CD4-positive, alpha-beta T cell treated with Interleukin-17A for 4 hours (primary cell): ENCODE measurements around the gene ZSWIM6.
"Not testable (repeated sequence)": the region's sequence is repeated elsewhere in the genome, so short reads cannot be mapped to it uniquely, and the experiment has no call there.

ENCODE experiments used
- DNase-seq: peaks from one replicate; pipeline ENCODE4 v3.0.0-alpha.2; 2020; ENCODE audit warnings: mixed read lengths

ZSWIM6 gene

DNA sequence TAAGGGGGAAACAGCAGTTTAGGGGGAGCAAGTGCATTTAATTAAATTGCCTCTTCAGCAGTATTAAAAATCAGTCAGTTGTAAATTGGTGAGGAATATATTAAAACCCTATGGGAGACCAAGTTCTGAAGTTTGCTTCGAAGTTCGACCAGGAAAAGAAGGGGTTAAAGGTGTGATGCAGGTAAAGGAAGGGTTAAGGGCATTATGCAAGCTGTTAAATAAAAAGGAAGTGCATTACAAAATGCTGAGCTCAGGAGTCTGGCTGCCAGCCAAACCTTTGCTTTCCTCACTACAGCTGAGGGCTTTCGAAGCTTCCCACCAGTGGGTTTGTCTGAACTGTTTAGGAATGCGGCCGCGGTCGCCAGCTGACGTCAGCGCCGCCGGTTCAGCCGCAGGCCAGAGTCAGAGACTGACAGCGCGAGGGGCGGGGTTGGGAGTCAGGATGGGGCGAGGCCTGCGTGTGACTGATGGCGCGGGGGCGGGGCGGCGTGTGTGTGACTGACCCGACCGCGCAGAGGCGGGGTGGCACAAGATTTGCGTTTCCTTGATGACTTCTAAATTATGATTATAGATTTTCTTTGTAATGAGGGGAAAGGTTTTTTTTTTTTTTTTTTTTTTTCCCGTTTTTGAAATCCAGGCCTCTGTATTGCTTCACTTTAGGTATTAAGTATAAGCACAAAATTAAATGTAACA is 76.6 kb downstream of the ZSWIM6 start:
- DNase-seq: peak; percentile 98

DNA sequence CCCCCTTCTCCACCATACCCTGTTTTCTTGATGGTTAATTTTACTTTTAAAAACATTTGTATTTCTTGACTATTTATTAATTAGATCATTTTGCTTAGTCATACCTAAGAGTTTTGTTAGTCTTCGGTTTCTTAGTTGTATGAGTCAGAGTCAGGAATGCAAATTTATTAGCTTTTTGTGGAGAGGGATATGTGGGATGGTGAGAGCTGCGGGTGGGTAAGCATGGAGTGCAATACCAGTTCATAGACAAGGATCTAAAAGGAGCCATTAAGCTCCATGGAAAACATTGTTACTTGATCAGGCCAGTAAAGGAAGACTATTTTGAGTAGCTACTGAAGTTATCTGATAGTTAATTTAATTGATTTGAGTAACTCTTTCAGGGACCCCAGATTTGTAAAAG is 77.5 kb downstream of the ZSWIM6 start:
- no peak for DNase-seq

- DNase-seq: no peak
Observed at GRCh38 chr5:61410811-61411210, 78.8 kb downstream of the ZSWIM6 start.

DNA sequence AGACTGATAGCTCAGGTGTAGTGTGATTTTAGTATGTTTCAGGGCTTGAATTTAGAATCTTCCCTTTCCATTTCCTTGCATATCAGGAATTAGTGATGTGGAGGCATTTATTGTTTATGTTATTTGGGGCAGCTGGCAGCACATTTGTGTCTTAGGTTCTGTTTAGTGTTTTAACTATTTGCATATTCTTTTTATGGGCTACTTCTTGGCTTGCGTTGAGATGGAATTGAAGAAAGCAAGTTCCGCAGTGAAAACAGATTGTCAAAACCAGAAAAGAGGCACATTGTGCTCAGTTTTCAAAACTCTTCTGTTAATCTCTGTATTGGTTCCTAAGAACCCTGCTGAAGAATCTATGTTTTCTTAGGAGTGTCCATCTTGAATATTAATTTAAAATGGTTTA is 80.3 kb downstream of the ZSWIM6 start:
- DNase-seq: no peak

DNA sequence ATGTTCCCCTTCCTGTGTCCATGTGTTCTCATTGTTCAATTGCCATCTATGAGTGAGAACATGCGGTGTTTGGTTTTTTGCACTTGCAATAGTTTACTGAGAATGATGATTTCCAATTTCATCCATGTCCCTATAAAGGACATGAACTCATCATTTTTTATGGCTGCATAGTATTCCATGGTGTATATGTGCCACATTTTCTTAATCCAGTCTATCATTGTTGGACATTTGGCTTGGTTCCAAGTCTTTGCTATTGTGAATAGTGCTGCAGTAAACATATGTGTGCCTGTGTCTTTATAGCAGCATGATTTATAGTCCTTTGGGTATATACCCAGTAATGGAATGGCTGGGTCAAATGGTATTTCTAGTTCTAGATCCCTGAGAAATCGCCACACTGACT is 81.1 kb downstream of the ZSWIM6 start:
- not testable (repeated sequence) for DNase-seq

GRCh38 chr5:61414806-61415205 is 82.7 kb downstream of the ZSWIM6 start:
- DNase-seq: no peak

- DNase-seq: no peak
Observed at GRCh38 chr5:61416010-61416409, 84.0 kb downstream of the ZSWIM6 start.

GRCh38 chr5:61416420-61416819 is 84.4 kb downstream of the ZSWIM6 start:
- no peak for DNase-seq

- no peak for DNase-seq
Observed at GRCh38 chr5:61417340-61417739, 85.3 kb downstream of the ZSWIM6 start.

GRCh38 chr5:61417851-61418250 is 85.8 kb downstream of the ZSWIM6 start:
- no peak for DNase-seq

- no peak for DNase-seq
Observed at GRCh38 chr5:61419106-61419505, 87.0 kb downstream of the ZSWIM6 start.

DNA sequence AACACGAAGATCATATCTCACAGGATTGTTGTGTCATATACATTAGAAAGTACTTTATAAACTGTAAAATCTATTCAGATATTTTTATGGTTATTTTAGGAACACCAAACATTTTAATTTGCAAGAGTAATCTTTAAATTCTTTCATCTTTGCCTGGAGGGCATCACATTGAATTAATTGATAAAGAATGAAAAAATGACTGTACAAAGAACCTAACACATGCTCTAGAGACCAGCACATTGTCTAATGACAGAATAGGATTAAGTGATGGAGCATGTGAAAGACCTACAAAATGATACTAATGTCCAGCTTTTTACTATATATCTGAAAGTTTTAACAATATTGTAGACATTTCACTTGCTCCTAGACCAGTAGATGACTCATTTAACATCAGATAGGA is 88.0 kb downstream of the ZSWIM6 start:
- no peak for DNase-seq

DNA sequence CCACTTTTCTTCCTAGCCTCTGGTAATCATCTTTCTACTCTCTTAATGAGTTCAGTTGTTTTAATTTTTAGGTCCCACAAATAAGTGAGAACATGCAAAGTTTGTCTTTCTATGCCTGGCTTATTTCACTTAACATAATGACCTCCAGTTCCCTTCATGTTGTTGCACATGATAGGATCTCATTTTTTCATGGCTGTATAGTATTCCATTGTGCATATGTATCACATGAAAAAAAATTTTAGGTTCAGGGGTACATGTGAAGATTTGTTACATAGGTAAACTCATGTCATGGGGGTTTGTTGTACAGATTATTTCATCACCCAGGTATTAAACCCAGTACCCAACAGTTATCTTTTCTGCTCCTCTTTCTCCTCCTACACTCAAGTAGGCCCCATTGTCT is 89.2 kb downstream of the ZSWIM6 start:
- DNase-seq: not testable (repeated sequence)

DNA sequence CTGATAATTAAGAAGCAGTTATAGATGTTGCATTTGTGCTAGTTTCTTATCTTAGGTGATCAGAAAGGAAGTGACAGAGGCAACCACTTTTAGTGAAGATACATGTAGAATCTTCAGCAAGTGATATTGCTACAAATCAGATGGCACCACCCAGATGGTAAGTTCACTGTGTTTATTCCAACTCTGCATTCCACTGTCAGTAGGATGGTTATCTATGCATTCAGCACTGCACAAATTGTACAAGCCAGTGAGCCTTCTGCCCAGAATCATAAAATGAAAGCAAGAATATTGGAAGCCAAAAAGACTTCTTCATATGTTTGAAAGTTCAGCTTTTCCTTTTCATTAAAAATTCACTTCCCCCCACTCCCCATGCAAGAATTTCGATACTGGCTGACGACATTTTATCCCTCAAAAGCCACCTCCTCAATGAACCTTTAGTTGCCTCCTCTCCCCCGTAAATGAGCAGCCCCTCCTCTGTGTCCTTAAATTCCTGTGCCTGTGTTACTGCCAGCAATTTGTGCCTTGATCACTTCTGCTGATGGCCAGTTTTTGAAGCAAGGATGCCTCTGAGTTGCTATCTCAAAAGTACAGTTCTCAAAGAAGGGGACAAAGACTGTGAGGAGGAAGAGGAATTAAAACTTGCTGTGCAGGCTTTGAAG is 91.6 kb downstream of the ZSWIM6 start:
- no peak for DNase-seq

- no peak for DNase-seq
Observed at GRCh38 chr5:61425918-61426317, 93.9 kb downstream of the ZSWIM6 start.

- no peak for DNase-seq
Observed at GRCh38 chr5:61429906-61430305, 97.8 kb downstream of the ZSWIM6 start.

DNA sequence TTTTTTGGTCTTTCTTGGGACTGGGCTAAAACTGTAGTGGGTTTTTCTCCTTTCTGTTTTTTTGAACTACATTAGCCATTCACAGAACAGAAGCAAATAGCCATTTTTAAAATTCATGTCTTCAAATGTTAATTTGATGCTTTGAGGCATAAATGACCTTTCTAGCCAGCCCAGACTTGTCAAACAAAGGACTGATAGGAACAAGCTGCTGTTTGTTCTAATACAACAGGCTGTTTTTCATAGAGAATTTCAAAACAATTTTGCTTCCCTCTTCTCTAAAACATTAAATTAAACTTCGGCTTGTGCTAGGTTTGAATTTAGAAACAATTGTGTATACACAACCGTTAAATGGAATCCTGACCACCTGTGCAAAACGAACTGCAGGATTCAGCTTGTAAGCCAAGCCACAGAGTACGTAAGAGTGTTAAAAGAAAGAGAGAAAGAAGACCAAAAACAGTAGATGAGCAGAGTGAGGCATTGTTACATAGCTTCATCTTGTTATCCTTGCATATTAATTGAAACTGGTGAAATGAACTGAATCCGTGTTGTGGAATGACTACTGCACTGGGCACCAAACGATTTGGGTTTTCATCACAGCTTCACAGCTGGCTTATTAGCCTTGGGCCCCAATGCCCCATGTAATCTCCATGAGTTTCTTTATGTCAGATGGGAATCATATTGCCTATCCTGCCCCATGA is 100.0 kb downstream of the ZSWIM6 start:
- DNase-seq: no peak

DNA sequence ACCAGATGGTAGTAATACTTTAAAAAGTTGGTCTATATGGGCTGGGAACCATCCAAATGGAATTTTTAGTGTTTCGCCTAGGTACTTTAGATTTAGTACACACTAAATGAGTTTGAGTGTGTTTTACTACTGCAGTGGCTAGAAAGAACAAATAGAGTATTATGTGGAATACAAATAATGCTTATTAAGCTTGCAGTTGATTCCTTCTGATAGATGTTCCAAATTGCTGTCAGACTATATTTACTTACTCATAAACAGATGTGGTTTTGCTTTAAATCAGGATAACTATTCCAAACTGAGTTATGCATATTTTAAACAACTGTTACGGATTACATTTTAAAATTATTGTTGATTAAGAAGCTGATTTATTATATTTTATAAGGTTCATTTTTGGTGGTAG is 103.3 kb downstream of the ZSWIM6 start:
- no peak for DNase-seq

- DNase-seq: no peak
Observed at GRCh38 chr5:61438298-61438970, 106.4 kb downstream of the ZSWIM6 start.

DNA sequence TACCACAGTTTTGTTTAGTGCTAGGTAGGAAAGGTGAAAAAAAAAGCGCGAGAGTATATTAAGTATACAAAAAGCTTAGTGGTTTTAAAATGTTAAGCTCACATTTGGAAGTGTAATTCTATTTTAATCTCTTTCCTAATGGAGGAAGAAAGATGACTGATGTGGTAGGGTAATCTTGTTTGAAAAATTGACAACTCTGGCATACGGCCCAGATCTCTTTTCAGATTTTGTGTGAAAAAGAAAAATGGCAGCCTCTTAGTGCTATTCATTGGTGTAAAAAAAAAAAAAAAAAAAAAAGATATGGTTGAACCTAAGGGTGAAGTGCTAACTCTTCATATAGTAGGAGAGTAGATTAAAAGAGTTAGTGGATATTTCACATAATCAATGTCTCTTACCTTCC is 108.0 kb downstream of the ZSWIM6 start:
- DNase-seq: no peak

DNA sequence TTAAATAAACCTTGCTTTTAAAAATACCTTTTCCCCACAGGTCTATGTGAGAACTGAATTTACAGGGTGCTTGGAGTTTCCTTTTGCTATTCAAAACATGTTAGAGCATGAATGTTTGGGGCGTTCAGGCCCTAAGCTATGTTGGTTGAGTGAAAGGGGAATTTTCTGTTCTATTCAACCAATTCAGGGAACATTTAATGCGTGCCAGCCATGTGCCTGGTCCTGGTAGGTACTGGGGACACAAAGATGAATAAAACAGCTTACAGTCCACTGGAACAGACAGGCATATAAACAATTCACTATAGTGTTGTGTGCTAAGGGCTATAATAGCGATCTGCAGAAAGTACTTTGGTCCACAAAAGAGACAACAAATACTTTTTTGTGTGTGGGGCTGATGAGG is 108.5 kb downstream of the ZSWIM6 start:
- no peak for DNase-seq

DNA sequence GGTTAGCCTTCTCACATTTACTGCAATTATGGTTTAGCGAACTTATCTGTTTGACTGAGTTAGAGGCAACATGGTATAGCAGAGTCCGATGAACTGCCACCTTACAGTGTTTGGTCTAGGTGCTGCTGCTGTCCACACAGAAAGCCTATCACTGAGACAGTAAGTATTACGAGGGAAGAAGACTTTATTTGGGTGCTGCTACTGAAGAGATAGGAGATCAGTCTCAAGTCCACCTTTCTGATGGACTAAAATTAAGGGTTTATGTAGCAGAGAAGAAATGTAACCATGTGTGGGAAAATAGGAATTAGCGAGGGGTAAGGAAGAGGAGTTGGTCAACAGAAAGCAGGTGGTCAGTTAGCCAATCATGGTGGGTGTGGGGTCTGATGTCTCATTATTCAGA is 109.7 kb downstream of the ZSWIM6 start:
- DNase-seq: no peak

DNA sequence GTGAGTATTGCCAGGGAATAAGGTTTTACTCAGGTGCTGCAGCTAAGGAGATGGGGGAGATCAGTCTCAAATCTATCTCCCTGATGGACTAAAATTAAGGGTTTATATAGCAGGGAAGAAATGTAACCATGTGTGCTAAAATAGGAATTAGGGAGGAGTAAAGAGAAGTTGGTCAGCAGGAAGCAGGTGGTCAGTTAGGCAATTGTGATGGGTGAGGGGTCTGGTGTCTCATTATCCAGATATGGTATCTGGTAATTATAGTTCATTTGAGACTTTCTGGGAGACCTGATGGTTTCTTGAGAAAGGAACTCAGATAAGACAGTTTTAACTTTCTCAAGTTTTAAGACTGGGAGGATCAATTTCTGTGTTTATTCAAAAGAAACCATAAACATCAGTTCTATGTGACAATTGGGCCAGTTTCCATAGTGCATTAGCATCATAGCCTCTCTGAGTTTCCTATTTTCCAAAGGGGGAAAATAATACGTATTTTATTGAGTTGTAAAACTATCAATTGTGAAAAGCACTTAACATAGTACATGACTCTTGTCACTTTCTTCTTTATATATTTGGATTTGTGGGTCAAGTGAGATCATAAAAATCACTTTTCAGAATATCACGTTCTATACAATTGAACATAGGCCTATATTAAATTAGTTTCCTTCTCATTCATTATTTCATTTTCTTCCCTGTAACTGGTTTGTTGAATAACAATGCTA is 115.9 kb downstream of the ZSWIM6 start:
- no peak for DNase-seq
